H1 (cell line): Measurements from ENCODE around the gene RHBDD1. TPM values are rescaled to one million over a fixed set of nuclear protein-coding genes. Genes with fewer than 3 reads are reported as not detected.

Source experiments
- CTCF ChIA-PET: fragments of 300-600 bp; sonication (Branson Sonifier 250); formaldehyde crosslinking; loops from one replicate; lab custom pipeline; 2021; ENCODE audit not compliant: partially characterized antibody; lab: Charles Lee
- POLR2A ChIA-PET: fragments of 300-600 bp; sonication (Branson Sonifier 250); formaldehyde crosslinking; loops from one replicate; lab custom pipeline; 2021; ENCODE audit warnings: inconsistent platforms; ENCODE audit not compliant: partially characterized antibody; lab: Charles Lee
- DNase-seq, 2 experiments: peaks; one replicate each; pipeline versions ENCODE4 v3.0.0 to v3.0.0-alpha.2; 2010 to 2022; ENCODE audit warnings: low spot score in 2 of 2, low read depth in 1 of 2, mixed read lengths in 1 of 2
- FAIRE-seq: peaks from 2 replicates; lab custom pipeline; 2011; peaks lifted over from hg19 to GRCh38; lab: Jason Lieb, UNC
- H2AFZ ChIP-seq: 2 replicates; pipeline ENCODE4 v1.8.1; 2012; ENCODE audit warnings: low read length, inconsistent platforms
- H2AK5ac ChIP-seq: 2 replicates; pipeline ENCODE4 v1.6.1; 2013; ENCODE audit warnings: low read depth, low read length
- H2BK120ac ChIP-seq: replicated peaks from 2 replicates; pipeline ENCODE3; 2013; ENCODE audit warnings: low read depth, low read length, inconsistent platforms
- H2BK12ac ChIP-seq: 2 replicates; pipeline ENCODE4 v1.6.1; 2013; ENCODE audit warnings: low read depth, low read length
- H2BK15ac ChIP-seq: 2 replicates; pipeline ENCODE4 v1.6.1; 2013; ENCODE audit warnings: low read length
- H2BK20ac ChIP-seq: 2 replicates; pipeline ENCODE4 v1.6.1; 2013; ENCODE audit warnings: low read length
- H2BK5ac ChIP-seq: 2 replicates; pipeline ENCODE4 v1.6.1; 2013; ENCODE audit warnings: low read depth, low read length
- H3K14ac ChIP-seq: 2 replicates; pipeline ENCODE4 v1.6.1; 2013; ENCODE audit warnings: inconsistent platforms; ENCODE audit not compliant: insufficient read length
- H3K18ac ChIP-seq: 2 replicates; pipeline ENCODE4 v1.6.1; 2013; ENCODE audit warnings: low read length; ENCODE audit errors: extremely low read depth
- H3K23ac ChIP-seq: 2 replicates; pipeline ENCODE4 v1.6.1; 2013; ENCODE audit warnings: inconsistent platforms; ENCODE audit not compliant: insufficient read length
- H3K23me2 ChIP-seq: 2 replicates; pipeline ENCODE4 v1.6.1; 2013; ENCODE audit warnings: low read depth, low read length
- H3K27ac ChIP-seq: 2 replicates; pipeline ENCODE4 v1.6.1; 2011; ENCODE audit warnings: low read depth, low read length, inconsistent platforms
- H3K27me3 ChIP-seq, 4 experiments: replicated peaks in 1 of 4; 1 replicate in 1 of 4; 2 replicates in 3 of 4; pipeline versions ENCODE4 v1.6.1 to v1.8.1; 2011 to 2013; ENCODE audit warnings: low read length in 3 of 4, mild to moderate bottlenecking in 3 of 4, inconsistent platforms in 2 of 4, mixed read lengths in 2 of 4, moderate library complexity in 1 of 4; ENCODE audit not compliant: control insufficient read depth in 3 of 4, insufficient read depth in 3 of 4; ENCODE audit errors: extremely low read depth in 1 of 4
- H3K36me3 ChIP-seq, 4 experiments: 2 replicates each; pipeline versions ENCODE4 v1.6.1 to v1.8.1; 2011 to 2013; ENCODE audit warnings: mild to moderate bottlenecking in 4 of 4, low read length in 3 of 4, moderate library complexity in 2 of 4, control low read depth in 1 of 4, inconsistent platforms in 1 of 4; ENCODE audit not compliant: insufficient read depth in 4 of 4, control insufficient read depth in 2 of 4
- H3K4ac ChIP-seq: replicated peaks from 2 replicates; pipeline ENCODE3; 2013; ENCODE audit warnings: low read length, low read depth, mixed read lengths, inconsistent platforms; ENCODE audit not compliant: insufficient read length
- H3K4me1 ChIP-seq, 4 experiments: replicated peaks in 1 of 4; 1 replicate in 1 of 4; 2 replicates in 3 of 4; pipeline versions ENCODE4 v1.6.1 to v1.8.1; 2011 to 2013; ENCODE audit warnings: low read length in 3 of 4, inconsistent platforms in 2 of 4, mixed read lengths in 1 of 4; ENCODE audit not compliant: insufficient read depth in 4 of 4, control insufficient read depth in 3 of 4
- H3K4me2 ChIP-seq, 2 experiments: 2 replicates each; pipeline versions ENCODE4 v1.6.1 to v1.8.1; 2011 to 2013; ENCODE audit warnings: low read depth in 2 of 2, low read length in 2 of 2, control low read depth in 1 of 2, inconsistent platforms in 1 of 2, mild to moderate bottlenecking in 1 of 2; ENCODE audit not compliant: insufficient read depth in 1 of 2
- H3K4me3 ChIP-seq, 4 experiments: fragments of 200-600, 300-600 bp in 1 of 4; sonication (generic), shearing (Covaris generic), sonication (Bioruptor Twin) in 1 of 4; 2 replicates each; pipeline versions ENCODE4 v1.5.1 to v1.8.1; 2011 to 2016; ENCODE audit warnings: low read length in 4 of 4, low read depth in 3 of 4, control low read depth in 2 of 4, inconsistent platforms in 2 of 4, mild to moderate bottlenecking in 2 of 4, mixed read lengths in 1 of 4, moderate library complexity in 1 of 4; ENCODE audit not compliant: insufficient read depth in 2 of 4; ENCODE audit errors: extremely low read depth in 1 of 4
- H3K56ac ChIP-seq: replicated peaks from 2 replicates; pipeline ENCODE3; 2013; ENCODE audit warnings: low read depth, mild to moderate bottlenecking, mixed read lengths, low read length, inconsistent platforms; ENCODE audit not compliant: insufficient read length
- H3K79me1 ChIP-seq: 2 replicates; pipeline ENCODE4 v1.6.1; 2013; ENCODE audit warnings: low read depth, low read length, control low read depth
- H3K79me2 ChIP-seq, 2 experiments: 2 replicates each; pipeline versions ENCODE4 v1.6.1 to v1.8.1; 2012 to 2013; ENCODE audit warnings: low read length in 2 of 2, mild to moderate bottlenecking in 2 of 2, inconsistent platforms in 1 of 2; ENCODE audit not compliant: insufficient read depth in 2 of 2, control insufficient read depth in 1 of 2
- H3K9ac ChIP-seq, 4 experiments: replicated peaks in 1 of 4; 1 replicate in 1 of 4; 2 replicates in 3 of 4; pipeline versions ENCODE4 v1.6.1 to v1.8.1; 2011 to 2013; ENCODE audit warnings: low read depth in 3 of 4, low read length in 3 of 4, control low read depth in 2 of 4, mild to moderate bottlenecking in 2 of 4, moderate library complexity in 2 of 4, inconsistent platforms in 1 of 4; ENCODE audit errors: extremely low read depth in 1 of 4
- H3K9me3 ChIP-seq, 2 experiments: 2 replicates each; pipeline versions ENCODE4 v1.6.1 to v1.8.1; 2012 to 2013; ENCODE audit warnings: mild to moderate bottlenecking in 2 of 2, moderate library complexity in 2 of 2, control low read depth in 1 of 2, inconsistent platforms in 1 of 2, low read depth in 1 of 2, low read length in 1 of 2, mixed read lengths in 1 of 2; ENCODE audit not compliant: insufficient read depth in 2 of 2
- H4K20me1 ChIP-seq, 2 experiments: replicated peaks in 1 of 2; 2 replicates each; pipeline versions ENCODE3 to v1.8.1; 2011 to 2013; ENCODE audit warnings: inconsistent platforms in 2 of 2, low read length in 2 of 2, mild to moderate bottlenecking in 1 of 2; ENCODE audit not compliant: insufficient read depth in 2 of 2, control insufficient read depth in 1 of 2
- H4K5ac ChIP-seq: 2 replicates; pipeline ENCODE4 v1.6.1; 2013; ENCODE audit warnings: low read length, low read depth, mixed read lengths, inconsistent platforms; ENCODE audit not compliant: insufficient read length
- H4K8ac ChIP-seq: 2 replicates; pipeline ENCODE4 v1.8.0; 2013; ENCODE audit warnings: mild to moderate bottlenecking, moderate library complexity, low read length, inconsistent platforms; ENCODE audit not compliant: insufficient read depth; ENCODE audit errors: extremely low read depth
- H4K91ac ChIP-seq: replicated peaks from 2 replicates; pipeline ENCODE3; 2013; ENCODE audit warnings: low read length, mixed read lengths, inconsistent platforms; ENCODE audit not compliant: insufficient read length
- ATF3 ChIP-seq: IDR thresholded peaks from 2 replicates; pipeline ENCODE4 v1.6.1; 2011; ENCODE audit warnings: low read depth, mild to moderate bottlenecking, low read length; ENCODE audit not compliant: insufficient read depth
- BACH1 ChIP-seq: IDR thresholded peaks from 2 replicates; pipeline ENCODE4 v1.6.1; 2012; ENCODE audit warnings: low read length, improper control_type of control experiment
- BCL11A ChIP-seq, 2 experiments: IDR thresholded peaks; one replicate each; pipeline ENCODE4 v1.6.1; 2011; ENCODE audit warnings: low read depth in 2 of 2, low read length in 2 of 2, mild to moderate bottlenecking in 2 of 2
- CHD2 ChIP-seq: IDR thresholded peaks from 2 replicates; pipeline ENCODE4 v1.6.1; 2012; ENCODE audit warnings: low read length, improper control_type of control experiment
- CREB1 ChIP-seq: IDR thresholded peaks from 2 replicates; pipeline ENCODE4 v1.6.1; 2012; ENCODE audit warnings: inconsistent platforms
- KDM5A ChIP-seq: fragments of 200-600 bp; IDR thresholded peaks from 2 replicates; pipeline ENCODE4 v1.7.1; 2012; ENCODE audit warnings: mild to moderate bottlenecking, low read length, inconsistent platforms, mixed read lengths
- MAX ChIP-seq: IDR thresholded peaks from 2 replicates; pipeline ENCODE4 v1.6.1; 2012; ENCODE audit warnings: inconsistent platforms
- RAD21 ChIP-seq, 2 experiments: IDR thresholded peaks in 1 of 2; conservative IDR thresholded peaks in 1 of 2; 2 replicates each; pipeline ENCODE4 v1.6.1; 2011; ENCODE audit warnings: low read depth in 2 of 2, low read length in 2 of 2, improper control_type of control experiment in 1 of 2, inconsistent platforms in 1 of 2, mild to moderate bottlenecking in 1 of 2, moderate library complexity in 1 of 2
- WGBS, 2 experiments: shearing (Covaris generic) in 1 of 2; methylation state at CpG; one replicate each; pipeline versions ENCODE4 v1.1.6 to v1.1.7; 2013 to 2015; ENCODE audit warnings: low lambda C conversion rate in 2 of 2, mixed read lengths in 2 of 2, inconsistent platforms in 1 of 2, low coverage in 1 of 2, missing lambda C conversion rate in 1 of 2; ENCODE audit not compliant: insufficient replicate concordance in 2 of 2, insufficient coverage in 1 of 2, insufficient read length in 1 of 2; ENCODE audit errors: extremely low coverage in 1 of 2, missing lambda C conversion rate in 1 of 2; 5-methylcytosine and 5-hydroxymethylcytosine counted together
- polyA plus RNA-seq, 7 experiments: library from polyadenylated mRNA; depleted of rRNA in 3 of 7; stranded (reverse) in 5 of 7; unstranded in 2 of 7; fragments of >200 nt in 5 of 7; fragments of 200-250 nt in 2 of 7; gene quantifications; 1 replicate in 5 of 7; 2 replicates in 1 of 7; 4 replicates in 1 of 7; pipeline versions ENCODE4 v1.2.1 to v1.2.3, GENCODE V29; 2011 to 2013; ENCODE audit warnings: missing spikeins in 2 of 7, mixed read lengths in 2 of 7
- total RNA-seq: library from RNA; stranded (reverse); fragmentation: NEBNext Ultra II Directional; extraction: Animal tissue kit (Norgen Biotek cat#: 25700); gene quantifications from 2 replicates; pipeline ENCODE4 v1.2.1, GENCODE V29; 2021

The RHBDD1 gene
- total and polyA plus RNA-seq, 2 of the 8 experiments (the other 6 are each of a cell fraction or from before 2014, with no cell fraction given), result 10.5 to 23.1 TPM

- no peak overlapping the region for H3K14ac ChIP-seq
- no peak overlapping the region for H3K27ac ChIP-seq
- no peak overlapping the region for H4K5ac ChIP-seq
- H3K4ac ChIP-seq, result no peak overlapping the region
- H2AK5ac ChIP-seq, result no peak overlapping the region
- ChIA-PET POLR2A (no interaction called here), CTCF (interaction anchor here (0.8 to 2.9 kb wide), 3 partner anchors 11 to 1236 kb away, joined by 3 to 9 read pairs (median 3); no protein-coding TSS in a partner anchor)
- 0 out of 2 replicates have a peak, but pooled peaks cover 4% of the 10 kb centered on the region for H3K79me1 ChIP-seq
- no peak overlapping the region for H2BK15ac ChIP-seq
- DNase-seq, result no peak
- H3K4me2 ChIP-seq, result no peak overlapping the region
- H3K36me3 ChIP-seq, result no peaks in the 10 kb centered on the region
- H3K56ac ChIP-seq, result no peak overlapping the region
- no peak overlapping the region for H2AFZ ChIP-seq
- no peaks in the 10 kb centered on the region for H3K79me2 ChIP-seq
- H2BK20ac ChIP-seq, result no peak overlapping the region
- no peaks in the 10 kb centered on the region for H3K23me2 ChIP-seq
- H4K8ac ChIP-seq, result no peak overlapping the region
- H2BK12ac ChIP-seq, result no peak overlapping the region
- no peaks in the 10 kb centered on the region for H3K9me3 ChIP-seq
- H3K27me3 ChIP-seq, result no peaks in the 10 kb centered on the region
- H4K91ac ChIP-seq, result no peak overlapping the region
- no peak overlapping the region for H2BK120ac ChIP-seq
- TF ChIP-seq ATF3 (no peak), BACH1 (no peak), BCL11A (IDR thresholded peaks at IDR 0.05; ENCODE audit: low read depth in 2 of 2, low read length in 2 of 2) (no peak), CREB1 (no peak), RAD21 (IDR thresholded peaks at IDR 0.05 in 1 of 2, conservative IDR thresholded peaks at IDR 0.05 in 1 of 2; ENCODE audit: low read depth in 2 of 2, low read length in 2 of 2) (no peak), KDM5A (no peak), CHD2 (no peak), MAX (no peak)
- no peak for FAIRE-seq
- no peak overlapping the region for H3K18ac ChIP-seq
- H3K4me1 ChIP-seq, result no peaks in the 10 kb centered on the region
- H3K9ac ChIP-seq, result no peak overlapping the region
- H4K20me1 ChIP-seq, result peaks cover 0 to 3% of the 10 kb centered on the region in 2 experiments
- no peak overlapping the region for H3K23ac ChIP-seq
- no peak overlapping the region for H3K4me3 ChIP-seq
- H2BK5ac ChIP-seq, result no peak overlapping the region
- 94% methylated on average over 6 of the region's 6 CpGs; no CpG with 5 or more reads in 1 of the 2 experiments for WGBS, 2 experiments
Measured at GRCh38 chr2:226902041-226902966, 66.5 kb downstream of the RHBDD1 start.
